Right lung (tissue), 5 donors: ENCODE results near the gene TLCD3A. TPM values are rescaled to one million over a fixed set of nuclear protein-coding genes. Genes with fewer than 3 reads are reported as not detected.

ENCODE experiments used
- DNase-seq, 2 donors: peaks; one replicate each; pipeline ENCODE4 v3.0.0-alpha.2; 2013
- polyA plus RNA-seq, 5 donors: library from polyadenylated mRNA; unstranded; fragments of 120-200 nt; gene quantifications; one replicate each; pipeline versions ENCODE4 v1.2.1 to v1.2.3, GENCODE V29; 2013; ENCODE audit warnings: inconsistent platforms in 1 of 5, low replicate concordance in 1 of 5; ENCODE audit not compliant: insufficient read length in 5 of 5, insufficient read depth in 1 of 5

The TLCD3A gene
- polyA plus RNA-seq, 5 donors, result 28.4 to 42.5 (median 33.0) TPM

DNA sequence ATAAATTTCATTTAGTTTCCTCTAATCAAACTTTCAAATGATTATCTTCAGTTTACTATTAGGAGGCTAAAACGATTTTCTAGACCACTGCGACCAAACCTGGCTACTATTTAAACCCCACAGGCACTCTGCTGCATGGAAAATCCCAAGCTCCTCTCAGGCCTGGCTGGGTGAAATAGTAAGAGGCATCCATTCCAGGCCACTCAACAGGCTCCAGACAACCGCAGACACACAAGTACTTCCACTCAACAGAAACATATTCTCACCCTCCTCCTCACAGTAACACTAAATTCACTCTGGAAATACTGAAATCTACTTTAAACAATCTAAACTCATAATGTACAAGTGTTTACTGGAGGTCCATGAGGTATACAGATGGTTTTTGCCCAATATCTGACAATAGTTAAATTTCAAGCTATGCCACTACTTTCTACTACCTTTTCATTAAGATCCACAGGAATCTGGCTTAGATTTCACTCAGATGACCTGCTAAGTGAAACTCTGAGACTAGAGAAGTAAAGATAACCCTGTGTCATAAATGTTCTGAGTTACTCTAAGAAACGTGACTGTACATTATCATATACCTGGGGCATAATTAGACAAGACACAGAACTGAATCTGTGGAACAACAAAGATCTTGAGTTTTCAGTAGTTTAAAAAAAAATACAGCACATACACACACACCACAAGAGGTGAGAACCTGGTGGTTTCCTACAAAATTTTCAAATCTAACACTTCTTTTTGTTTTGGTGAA is 28.1 kb upstream of the TLCD3A start:
- DNase-seq, result no peak

DNA sequence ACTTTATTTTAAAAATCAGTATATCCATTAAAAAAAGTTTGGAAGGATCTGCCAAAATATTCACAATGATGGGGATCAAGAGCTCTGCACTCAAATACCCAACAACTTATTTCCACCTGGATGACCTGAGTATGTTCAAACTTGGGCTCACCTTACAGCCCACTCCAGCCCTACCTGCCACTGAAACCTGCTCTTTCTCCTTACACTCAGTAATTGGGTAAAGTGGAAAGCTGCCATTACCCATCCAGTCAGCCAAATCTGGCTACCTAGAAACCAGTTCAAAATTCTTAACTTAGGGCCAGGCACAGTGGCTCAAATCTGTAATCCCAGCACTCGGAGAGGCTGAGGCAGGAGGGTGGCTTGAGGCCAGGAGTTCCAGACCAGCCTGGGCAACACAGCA is 27.4 kb upstream of the TLCD3A start:
- DNase-seq, result no peak

DNA sequence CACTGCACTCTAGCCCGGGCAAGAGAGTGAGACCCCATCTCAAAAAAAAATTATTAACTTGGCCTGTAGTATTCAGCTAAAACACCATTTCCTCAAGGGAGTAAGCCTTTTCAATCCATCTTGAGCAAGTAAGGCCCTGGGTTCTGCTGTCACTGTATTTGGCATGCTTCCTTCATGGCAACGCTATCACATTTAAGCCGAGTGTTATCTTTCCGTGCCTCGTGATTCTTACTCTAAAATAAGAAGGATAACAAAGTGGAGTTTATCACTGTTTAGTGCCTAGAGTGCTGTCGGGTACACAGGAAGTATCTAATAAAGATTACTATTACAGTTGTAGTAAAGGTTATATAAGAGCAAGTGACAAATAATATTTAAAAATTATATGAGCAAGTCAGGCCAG is 26.5 kb upstream of the TLCD3A start:
- DNase-seq, result no peak

DNA sequence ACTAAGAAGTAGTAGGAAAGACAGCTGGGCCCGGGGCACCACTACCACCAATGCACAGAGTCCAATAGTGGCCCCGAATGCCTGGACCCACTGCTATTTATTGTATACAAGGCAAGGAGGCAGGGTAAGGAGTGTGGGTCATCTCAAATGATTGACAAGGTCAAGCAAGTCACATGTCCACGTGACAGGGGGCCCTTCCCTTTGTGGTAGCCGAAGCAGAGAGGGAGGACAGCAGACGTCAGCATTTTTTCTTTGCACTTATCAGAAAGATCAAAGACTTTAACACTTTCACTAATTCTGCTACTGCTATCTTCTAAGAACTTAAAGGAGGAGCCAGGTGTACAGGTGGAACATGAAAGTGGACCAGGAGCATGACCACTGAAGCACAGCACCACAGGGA is 24.3 kb upstream of the TLCD3A start:
- DNase-seq, result no peak

DNA sequence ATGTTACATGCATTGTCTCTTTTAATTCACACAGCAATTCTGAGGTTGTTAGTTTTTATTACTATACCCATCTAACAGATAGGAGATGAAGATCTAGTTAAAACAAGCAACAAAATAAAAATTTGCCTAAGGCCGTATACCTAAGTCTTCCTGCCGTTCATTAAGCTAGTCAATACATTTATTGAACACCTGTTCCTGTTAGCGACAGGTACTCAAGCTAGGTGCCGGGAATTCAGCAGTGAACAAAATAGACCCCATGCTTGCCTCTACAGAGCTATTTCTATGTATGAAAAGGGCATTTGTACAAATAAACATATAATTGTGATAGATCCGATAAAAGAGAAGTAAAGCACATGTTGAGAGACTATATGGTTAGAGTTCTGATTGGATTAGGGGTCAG is 14.3 kb upstream of the TLCD3A start:
- no peak for DNase-seq

DNA sequence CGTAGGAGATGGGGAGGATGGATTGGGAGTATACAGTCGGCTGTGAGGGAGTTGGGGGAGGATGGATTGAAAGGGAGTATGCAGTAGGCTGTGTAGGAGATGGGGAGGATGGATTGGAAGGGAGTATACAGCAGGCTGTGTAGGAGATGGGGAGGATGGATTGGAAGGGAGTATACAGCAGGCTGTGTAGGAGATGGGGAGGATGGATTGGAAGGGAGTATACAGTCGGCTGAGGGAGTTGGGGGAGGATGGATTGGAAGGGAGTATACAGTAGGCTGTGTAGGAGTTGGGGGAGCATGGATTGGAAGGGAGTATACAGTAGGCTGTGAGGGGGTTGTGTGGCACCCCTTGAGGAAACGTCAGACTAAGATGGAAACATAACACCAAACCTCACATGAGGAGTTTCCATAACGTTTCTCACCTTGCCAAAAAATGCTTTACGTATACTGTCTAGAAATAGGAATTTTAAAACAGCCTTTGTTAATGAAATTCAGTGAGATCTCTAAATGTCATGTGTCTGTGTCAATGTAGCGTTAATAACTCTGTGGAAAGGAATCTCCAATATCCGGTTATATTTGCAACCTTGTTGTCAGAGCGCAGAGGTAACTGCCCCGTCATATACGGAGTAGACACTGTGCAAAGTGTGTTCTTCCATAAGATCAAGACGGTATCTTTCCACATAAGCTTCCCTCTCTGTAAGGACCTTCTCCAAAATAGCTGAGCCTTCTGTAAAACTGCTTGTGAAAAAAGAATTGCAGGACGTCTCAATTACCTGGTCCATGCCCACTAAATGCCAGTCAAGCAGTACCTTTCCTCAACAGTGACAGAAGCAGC is 11.5 kb upstream of the TLCD3A start:
- no peak for DNase-seq

DNA sequence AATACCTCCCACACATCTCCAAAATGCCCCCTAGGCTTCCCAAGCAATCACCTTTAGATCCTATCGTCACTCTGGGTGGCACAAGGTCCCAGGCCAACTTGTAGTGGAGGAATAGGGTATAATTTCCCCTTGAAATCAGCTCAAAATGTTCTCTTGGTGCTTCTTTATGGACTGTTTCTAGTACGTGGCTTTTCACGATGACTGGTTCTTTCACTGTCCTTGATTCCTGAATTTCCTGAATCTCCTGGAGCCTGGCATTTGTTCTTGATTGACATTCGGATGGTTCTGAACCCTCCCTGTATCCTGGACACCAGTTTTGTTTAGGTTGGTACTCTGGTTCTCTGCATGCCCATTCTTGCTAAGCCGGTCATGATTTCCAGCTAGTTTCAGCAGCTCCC is 10.9 kb upstream of the TLCD3A start:
- no peak for DNase-seq

DNA sequence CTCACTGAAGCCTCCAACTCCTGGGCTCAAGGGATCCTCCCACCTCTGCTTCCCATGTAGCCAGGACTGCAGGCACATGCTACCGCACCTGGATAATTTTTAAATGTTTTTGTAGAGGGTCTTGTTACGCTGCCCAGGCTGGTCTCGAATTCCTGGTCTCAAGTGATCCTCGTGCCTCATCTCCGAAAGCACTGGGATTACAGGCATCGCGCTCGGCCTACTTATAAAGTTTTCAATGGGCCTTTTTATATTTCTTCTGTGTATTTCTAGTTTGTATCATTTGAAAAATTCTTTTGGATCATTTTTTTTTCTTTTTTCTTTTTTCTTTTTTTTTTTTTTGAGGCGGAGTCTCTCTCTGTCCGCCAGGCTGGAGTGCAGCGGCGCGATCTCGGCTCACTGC is 7.3 kb upstream of the TLCD3A start:
- DNase-seq, result no peak

DNA sequence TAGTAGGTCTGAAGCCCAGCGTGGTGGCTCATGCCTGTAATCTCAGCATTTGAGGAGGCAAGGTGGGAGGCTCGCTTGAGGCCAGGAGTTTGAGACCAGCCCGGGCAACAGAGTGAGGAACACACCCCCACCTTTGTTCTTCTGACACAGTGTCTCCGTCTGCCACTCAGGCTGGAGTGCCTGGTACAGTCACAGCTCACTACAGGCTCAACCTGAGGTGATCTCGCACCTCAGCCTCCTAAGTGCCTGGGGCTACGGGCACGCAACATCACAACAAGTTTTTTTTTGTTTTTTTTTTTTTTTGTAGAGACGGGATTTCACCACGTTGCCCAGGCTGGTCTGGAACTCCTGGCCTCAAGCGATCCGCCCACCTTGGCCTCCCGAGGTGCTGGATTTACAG is 6.7 kb upstream of the TLCD3A start:
- DNase-seq, result no peak

DNA sequence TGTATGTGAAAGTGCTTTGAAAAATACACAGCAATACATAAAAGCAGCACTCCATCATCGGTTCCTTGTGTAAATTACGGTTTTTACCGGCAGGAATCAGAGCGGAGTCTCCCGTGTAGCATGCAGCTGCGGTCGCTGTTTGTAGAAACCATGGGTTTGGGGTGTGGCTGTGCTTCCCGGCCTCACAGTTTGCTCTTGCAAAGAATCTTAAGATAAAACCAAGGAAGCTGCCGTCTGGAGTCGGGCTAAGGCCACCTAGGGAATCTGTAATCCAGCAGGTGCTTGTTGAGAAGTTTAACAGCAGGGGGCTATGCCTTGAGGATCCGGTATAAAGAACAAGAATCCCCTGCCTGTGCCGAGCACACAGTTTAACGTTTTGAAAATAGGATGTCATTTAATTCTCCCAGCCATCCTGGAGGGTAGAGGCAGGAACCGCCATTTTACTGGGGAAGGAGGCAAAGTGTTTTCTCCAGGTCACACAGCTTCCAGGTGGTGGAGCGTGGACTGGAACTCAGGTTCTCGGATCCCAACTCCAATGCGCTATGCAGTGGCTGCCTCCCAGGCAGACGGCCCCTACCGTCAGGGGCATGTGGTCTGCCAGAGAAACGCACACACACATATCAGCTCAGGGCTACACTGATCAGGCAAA is 6.0 kb upstream of the TLCD3A start:
- DNase-seq, result peak in 1 of 2 donors; percentile 19

DNA sequence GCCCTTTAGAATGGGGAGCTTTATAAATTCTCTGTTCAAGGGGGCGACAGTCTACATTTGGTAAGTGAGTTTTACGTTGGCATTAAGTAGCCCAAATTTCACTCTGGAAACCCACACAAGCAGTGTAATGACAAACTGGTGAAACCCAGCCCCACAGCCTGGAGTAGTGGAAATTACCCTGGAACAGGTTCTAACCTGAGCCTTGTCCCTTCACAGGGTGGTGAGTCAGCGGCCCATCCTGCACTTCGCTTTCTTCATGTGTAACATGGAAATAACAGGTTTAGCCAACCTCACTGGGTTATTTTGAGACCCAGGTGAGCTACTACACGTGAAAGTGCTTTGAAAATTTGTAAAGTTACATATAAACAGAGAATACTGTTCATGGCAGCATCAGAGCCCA is 3.5 kb upstream of the TLCD3A start:
- DNase-seq, result no peak

DNA sequence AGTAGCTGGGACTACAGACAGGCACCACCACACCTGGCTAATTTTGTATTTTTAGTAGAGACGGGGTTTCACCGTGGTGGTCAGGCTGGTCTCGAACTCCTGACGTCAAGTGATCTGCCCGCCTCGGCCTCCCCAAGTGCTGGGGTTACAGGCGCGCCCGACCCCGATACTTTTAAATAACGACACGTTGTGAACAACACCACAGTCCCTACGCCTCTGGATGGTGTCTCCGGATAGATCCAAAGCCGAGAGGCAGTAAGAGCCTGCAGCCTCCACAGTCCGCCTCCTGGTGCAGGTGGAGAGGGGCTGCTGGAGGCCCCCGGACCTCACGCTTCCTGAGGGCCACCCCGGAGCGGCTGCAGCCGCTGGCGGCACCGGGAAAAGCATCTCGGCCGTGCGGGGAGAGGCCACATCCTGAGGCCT is 741 bp upstream of the TLCD3A start:
- peak in 1 of 2 donors; percentile 23 for DNase-seq

DNA sequence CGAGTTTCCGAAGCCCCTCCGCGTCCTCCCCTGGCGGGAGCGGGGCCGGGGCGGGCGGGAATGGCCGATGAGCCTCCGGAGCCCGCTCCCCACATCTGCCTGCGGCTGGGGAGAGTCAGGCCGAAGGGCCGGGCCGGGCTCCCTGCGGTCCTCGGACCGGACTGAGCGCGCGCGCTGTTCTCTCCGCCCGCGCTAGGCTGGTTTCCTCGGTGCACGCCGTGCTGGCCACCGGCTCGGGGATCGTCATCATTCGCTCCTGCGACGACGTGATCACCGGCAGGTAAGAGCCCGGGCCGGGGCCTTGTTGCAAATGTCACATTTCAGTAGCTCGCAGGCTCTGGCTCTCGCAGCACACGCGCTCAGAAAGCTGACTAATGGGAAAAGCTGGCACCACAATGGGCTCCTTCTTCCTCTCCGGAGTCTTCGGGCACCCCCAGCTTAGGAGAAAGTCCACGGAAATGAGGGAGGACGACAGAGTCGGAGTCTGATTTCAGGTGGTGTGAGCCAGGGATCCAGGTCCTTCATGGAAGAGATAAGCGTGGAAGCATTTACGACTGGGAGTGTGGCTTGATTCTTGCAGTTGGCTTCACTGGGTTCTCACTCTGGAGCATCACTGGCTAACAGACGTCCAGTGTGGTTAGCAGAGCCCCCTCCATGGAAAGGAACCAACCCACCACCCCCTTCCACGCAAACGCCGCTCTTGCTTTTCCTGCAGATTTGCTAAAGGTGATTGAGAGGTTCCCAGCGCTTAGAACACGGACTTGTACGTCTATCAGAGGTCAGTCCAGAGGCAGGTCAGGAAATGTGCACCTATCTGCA is 715 bp downstream of the TLCD3A start:
- no peak for DNase-seq

DNA sequence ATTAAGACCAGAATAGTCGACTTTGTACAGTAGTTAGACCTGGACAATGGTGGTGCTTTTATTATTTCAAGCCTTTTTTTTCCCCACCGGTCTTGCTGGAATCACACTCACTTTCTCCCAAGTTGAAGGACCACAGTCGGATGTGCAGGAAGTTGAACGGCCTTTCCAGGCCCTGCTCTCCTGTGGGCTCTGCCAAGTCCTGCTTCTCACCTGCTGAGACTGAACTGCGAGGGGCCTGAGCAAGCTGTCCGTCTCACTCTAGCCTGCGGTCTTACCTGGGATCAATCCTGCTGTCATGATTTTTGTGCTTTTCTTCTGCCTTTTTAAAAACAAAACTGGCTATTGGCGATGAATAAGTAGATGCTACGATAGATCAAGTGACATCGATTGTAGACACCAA is 1.3 kb downstream of the TLCD3A start:
- no peak for DNase-seq

DNA sequence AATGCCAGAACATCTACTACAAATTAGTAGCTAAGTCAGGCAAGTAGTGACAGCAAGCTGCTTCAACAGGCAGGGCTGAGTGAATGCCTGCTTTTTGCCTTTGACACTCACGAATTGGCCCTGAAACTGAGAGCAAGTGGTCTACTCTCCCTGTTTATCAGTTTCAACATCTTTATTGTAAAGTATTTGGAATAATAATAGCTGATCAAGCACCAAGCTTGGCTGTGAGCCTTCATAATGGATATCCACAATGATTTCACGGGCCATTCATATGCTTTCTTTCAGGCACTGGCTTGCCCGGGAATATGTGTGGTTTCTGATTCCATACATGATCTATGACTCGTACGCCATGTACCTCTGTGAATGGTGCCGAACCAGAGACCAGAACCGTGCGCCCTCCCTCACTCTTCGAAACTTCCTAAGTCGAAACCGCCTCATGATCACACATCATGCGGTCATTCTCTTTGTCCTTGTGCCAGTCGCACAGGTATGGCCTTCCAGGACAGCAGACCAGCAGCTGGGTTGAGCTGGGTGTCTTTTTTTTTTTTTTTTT is 5.2 kb downstream of the TLCD3A start:
- no peak for DNase-seq

DNA sequence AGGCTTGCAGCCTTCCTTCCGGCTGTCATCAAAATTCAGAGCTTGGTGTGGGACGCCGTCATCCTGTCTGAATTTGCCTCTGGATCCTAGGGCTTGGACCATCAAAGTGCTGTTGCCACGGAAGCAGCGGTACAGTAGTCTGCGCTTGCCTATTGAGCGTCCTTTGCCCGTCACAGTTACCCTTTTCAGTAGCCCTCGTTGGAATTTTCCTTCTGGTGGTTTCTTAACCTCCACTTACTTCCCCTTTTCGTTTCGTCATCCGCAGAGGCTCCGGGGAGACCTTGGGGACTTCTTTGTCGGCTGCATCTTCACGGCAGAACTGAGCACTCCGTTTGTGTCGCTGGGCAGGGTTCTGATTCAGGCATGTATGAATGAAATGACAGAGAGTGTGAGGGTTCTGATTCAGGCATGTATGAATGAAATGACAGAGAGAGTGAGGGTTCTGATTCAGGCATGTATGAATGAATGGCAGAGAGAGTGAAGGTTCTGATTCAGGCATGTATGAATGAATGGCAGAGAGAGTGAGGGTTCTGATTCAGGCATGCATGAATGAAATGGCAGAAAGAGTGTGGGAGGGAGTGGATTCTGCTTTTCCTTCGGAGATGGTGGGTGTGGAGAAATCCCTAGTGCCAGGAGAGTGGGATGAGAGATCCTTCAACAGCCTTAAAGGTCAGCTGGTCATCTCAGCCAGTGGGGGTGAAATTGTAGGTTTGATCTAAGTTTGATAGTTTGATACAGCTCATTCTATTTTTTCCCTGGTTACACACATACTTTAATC is 8.0 kb downstream of the TLCD3A start:
- no peak for DNase-seq

DNA sequence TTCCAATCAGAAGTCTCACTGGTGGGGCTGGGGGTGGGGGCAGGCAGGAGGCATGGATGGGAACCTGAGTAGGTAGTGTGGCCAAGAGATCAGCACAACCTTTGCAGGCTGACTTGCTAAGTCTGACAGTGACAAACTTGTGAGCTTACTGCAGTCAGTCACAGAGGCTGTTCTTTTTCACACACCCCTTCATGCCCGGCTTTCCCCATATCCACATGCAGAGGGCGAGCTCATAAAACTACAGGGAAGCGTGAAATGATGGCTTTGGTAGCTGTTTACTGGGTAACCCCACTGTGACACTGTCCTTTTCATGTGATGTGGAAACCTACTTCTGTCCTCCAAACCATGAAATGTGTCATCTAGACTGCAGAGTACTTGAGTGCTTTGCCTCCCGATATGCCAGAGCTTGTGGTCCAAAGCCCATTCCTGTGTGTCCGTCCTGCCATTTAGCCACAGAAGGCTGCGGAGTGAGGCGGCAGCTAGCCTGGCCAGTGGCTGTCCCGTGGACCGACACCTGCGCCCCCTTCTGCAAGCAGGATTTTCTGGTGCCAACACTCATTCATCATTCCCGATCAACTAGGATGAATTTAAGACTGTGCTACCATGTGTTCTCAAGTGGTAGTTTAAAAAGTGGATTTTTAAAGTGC is 9.9 kb downstream of the TLCD3A start:
- no peak for DNase-seq

DNA sequence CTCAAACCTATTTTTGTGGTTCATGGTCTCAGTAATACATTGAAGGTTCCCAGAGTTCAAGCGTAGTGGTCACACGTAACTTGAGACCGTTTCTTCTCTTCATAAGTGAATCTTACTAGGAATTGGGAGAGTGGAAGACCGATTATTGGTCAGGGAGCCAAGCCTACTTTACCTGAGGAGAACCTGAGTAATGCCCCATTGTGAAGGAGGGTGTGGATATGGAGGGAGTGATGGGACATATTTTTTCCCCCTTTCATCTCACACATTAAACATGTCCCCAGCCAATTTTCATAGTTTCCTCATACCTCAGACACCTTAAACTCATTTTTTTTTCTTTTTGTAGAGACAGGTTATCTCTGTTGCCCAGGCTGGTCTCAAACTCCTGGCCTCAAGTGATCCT is 10.7 kb downstream of the TLCD3A start:
- DNase-seq, result no peak

DNA sequence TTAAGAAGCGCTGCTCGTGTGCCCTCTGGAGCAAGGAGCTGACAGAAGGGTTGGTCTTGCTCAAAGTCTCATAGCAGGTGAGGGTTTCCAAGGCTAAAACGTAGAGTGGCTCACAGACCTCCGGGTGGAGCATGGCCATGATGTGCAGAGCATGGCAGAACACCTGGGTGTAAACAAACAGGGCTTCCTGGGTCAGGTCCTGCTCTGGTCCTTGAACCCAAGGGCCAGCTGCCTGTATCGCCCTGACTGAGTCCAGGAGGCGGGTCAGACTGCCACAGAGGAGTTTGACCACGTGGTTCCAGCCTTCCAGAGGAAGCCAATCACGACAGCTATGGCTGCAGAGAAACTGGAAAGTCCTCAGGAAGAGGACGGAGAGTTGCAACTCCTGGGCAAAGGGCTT is 12.5 kb downstream of the TLCD3A start:
- DNase-seq, result no peak

DNA sequence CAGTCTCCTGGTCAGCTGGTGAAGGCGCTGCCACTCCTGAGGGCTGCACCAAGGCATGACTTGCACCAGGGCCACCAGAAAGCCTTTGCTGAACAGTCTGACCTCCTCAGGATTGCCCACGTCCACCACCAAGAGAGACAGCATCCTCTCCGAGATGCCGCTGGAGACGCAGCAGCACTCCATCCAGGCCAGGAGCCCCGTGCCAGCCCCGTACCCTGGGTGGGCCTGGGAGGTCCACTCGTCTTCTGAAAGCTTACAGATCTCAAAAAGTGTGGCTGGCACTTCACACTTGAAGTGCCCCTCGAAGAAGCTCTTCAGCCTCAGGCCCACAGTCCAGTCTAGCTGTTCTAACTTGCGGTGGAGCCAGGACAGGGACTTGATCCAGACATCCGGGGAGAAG is 13.0 kb downstream of the TLCD3A start:
- no peak for DNase-seq
